ENCODE measurements around the gene RNF8.

Gene RNF8

DNA sequence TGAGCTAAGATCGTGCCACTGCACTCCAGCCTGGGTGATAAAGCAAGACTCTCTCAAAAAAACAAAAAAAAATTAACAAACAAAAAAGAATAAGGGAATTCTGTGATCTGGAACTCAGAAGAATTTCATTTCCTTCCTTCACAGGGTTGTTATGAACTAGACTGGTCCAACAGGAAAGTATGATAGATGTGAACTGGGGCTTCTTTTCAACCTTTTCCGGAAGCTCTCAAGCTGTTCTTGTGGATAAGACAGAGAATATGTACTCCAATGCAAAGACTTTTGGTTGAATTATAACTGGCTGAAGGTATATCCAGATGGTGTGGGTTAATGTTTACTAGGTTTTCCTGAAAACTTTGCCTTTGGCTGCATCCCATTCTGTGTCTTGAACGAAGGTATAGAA lies 5.3 kb downstream of the RNF8 start:
- no peak for DNase-seq (ENCODE audit: low spot score)

DNA sequence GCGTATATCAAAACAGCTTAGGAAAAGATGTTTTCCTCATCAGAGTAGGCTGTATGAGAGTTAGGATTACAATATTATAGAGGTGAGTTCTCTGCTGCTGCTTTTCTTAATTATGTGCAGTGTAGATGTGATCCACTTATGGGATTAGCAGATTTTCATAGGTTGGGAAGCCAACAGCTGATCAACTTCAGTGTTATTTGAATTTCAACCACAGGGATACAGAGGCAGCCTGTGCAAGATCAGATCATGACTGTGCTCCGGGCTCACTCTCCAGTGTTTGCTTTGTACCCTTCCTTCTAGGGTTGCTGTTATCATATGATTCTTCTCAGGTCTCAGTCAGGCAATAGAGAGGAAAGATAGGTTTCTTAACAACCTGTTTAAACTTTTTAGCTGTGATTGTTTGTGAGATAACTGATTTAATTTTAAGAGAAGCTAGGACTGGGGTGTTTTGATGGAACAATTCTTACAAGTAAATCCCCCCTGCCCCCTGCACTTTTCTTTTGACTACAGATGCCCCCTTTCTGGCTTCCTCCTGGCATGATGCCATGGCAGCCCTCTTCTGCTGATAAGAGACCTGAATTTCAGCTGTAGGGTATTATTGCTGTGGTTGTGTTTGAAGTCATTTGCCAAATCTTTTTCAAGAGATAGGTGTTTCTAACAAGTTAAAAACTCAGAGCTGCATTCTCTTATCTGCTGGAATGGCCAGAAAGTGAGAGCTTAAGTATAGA lies 8.5 kb downstream of the RNF8 start:
- no peak for DNase-seq (ENCODE audit: low spot score)

DNA sequence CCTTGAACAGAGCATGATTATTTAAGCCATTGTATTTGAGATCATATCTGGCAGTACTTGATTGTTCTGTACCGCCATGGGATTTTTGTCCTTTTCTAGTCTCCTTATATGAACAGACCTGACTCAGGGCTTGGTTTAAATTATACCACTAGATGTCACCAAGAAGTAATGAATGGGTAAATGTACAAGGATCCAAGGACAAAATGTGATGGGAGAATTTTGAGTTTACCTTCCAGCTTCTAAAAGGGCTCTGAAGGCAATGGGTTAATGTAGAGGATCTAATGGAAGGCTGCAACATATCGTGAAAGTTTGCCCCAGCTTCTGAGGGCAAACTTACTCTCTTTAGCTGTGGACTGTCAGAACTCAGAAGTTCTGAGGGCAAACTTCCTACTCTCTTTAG lies 12.0 kb downstream of the RNF8 start:
- DNase-seq (ENCODE audit: low spot score), result peak; percentile 53

DNA sequence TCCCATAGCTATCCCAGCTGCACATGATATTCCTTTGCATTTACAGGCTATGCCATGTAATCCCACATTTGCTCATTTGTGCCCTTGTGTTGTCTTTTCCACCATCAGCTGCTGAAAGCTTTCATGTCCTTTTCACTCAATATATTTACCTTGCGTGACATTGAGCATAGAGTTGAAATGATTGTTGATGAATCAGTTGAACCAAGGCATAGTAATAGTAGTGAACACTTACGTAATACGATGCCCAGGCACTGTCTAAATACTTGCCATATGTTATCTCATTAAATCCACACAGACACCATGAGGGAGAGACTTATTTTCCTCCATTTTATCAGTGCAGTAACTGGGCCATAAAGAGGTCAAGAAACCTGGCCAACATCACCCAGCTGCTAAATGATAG lies 13.1 kb downstream of the RNF8 start:
- DNase-seq (ENCODE audit: low spot score), result no peak

DNA sequence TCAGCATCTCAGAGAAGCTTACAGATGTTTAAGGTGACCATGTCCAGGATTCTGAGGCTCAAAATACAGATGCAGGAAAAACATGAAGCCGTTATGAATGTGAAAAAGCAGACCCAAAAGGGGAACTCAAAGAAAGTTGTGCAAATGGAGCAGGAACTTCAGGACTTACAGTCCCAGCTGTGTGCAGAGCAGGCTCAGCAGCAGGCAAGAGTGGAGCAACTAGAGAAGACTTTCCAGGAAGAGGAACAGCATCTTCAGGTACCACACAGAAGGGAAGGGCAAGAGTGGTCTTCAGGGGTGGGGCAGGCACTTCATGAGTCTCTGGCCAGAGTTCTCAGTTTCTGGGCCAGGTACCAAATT lies 15.2 kb downstream of the RNF8 start:
- DNase-seq (ENCODE audit: low spot score), result no peak

DNA sequence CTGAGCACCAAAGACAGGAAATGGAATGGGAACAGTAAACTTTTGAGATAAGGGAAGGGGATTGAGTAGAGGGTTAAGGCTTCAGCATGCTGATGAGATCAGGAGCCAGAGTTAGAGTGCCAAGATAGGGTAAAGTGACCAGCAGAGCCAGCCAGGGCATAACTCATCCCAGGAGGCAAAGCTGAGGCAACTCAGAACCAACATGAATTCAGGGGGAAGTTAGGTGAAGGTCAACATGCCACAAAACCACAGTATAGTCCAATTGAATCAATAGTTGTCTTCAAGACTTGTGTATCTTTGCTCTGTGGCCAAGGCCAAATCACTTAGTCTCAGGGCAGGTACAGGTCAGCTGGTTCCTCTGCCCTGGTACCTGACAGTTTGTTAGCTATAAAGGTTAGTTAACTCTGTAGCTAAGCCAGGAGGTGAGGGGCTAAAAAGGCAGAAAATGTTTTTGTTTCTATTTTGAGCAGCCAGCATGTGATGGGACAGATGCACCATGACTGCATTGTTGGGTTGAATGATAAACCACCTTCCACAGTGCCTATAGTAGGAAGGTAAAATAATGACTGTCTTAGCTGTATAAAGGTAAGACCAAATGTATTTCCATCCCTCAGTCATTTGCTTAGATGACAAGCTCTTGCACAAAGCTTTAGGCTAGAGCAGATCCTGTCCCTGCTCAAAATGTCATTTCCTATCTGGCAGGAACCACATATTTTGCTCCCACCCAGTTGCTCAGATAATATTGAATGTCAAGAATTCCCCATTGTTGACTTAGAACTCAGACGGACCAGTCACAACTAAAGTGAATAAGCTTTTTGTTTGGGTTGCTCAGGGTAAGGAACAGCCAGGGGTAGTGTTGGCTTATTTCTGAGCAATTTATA lies 15.8 kb downstream of the RNF8 start:
- no peak for DNase-seq (ENCODE audit: low spot score)

DNA sequence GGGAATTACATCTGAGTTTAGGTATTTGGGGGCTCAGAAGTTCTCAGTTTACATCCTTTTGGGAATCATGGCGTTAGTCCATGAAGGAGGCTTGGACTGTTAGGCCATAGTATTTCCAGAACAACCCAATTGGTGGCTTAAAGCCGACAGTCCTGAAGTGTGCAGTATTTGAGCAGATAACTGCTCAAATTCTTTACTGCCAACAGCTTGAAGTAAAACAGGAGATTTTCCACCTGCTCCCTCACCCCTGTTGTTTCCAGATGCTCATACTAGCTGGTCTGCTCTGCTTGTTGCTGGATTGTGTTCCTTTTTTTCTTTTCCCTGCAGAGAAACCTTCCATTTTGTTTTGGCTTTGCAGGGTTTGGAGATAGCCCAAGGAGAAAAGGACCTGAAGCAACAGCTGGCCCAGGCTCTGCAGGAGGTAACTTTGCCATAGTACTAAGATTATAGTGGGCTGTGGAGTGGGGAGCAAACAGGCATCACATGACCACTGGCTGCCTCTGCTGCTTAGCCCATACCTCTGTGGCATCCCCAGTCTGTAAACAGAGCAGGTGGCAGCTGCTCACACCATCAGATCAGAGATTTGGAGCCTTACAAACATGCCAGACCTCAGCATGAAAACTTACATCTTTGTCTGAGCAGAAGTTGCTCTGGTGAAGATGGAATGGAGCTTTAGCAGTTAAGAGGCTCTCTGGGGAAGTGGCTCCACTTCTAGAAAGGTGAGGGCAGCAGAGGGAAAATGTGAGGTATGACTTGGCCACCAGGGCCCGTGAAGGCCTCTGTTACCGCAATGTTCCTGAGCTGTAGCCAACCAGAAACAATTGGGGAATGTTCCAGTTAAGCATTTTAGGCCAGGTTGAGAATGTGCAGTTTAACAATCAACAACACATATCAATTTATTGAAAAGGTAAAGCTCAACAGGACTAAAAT lies 17.6 kb downstream of the RNF8 start:
- DNase-seq (ENCODE audit: low spot score), result peak; percentile 41

DNA sequence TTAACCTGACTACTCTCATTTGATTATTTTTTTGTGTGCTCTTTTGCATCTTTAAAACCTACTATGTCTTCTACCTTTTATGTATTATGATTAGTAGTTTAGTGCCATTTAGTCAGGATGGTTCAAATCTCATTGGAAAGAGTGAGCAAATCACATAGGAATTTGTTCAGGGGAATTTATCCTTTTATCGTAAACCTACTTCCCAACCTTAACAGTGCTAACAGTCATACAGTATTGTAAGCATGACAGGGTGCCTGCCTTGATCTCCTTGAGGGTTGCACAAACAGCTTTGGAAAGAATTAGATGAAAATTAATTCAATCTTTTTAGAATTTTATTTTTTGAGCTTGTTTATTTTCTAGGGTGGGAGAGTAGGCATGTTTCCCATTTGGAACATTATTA lies 18.3 kb downstream of the RNF8 start:
- no peak for DNase-seq (ENCODE audit: low spot score)

DNA sequence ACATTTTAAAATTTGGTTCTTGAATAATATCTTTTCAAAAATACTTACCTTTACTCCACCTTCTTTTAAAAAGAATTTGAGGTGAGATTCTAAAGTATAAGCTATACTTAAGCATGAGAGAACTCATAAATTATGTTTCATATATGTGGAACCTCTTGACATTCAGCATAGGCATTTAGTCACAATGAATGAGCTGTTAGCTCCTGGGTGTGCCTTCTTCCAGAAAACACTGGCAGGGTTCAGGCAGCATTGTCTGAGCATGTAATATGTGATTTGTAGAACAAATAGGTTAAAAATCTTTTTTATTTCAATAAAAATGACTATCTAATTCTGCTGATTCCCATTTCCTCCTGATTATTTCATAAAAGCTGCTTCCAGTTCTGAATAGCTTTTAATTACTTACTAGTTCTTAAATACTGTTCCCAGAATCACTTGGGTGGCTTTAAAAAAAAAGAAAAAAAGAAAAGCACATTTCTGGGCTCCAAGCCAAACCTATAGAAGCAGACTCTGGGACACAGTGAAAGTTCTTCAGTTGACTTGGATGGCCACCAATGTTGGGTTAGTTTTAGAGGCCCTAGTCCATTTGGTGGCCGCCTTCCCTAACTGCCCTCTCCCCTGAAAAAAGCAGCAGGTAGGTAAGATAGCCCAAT lies 20.2 kb downstream of the RNF8 start:
- DNase-seq (ENCODE audit: low spot score), result no peak

DNA sequence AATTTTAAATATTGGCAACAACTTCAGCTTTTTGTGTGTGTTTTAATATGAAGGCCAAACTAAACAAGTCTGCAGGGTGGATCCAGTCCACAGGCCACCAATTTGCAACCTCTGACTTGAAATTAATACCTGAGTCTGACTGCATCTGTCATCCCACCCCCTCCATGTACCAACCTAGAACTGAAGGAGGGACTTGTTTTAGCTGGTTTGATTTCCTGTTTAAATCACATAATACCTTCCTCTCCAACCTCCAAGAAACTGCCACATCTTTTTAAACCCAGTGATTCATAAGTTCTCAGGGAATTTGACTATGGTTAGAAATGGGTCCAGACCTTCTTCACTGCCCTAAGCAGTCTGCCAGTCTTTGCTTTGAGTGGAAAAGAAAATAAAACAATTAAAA lies 21.6 kb downstream of the RNF8 start:
- no peak for DNase-seq (ENCODE audit: low spot score)

DNA sequence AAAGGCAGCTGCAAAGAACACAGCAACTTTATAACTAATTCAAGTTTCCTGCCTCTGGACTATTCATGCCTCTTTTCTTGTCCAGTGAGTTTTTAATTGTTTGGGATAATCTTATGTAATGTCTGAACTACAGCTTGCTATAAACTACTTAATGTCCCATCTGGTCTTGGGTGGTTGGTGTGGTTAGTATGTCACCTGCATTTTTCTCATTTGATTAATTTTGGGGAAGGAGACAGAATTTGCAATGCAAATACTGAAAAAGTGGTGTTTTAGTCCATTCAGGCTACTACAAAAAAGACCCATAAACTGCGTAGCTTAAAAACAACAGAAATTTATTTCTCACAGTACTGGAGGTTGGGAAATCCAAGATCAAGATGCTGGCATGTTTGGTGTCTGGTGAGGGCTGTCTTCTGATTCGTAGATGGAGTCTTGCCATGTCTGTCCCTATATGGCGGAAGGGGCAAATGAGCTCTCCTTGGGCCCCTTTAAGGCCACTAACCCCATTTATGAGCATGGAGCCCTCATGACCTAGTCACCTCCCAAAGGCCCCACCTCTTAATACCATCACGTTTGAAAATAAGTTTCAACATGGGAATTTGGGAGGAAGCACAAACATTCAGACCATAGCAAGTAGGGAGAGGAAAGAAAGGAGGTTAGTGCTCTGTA lies 22.4 kb downstream of the RNF8 start:
- DNase-seq (ENCODE audit: low spot score), result no peak

DNA sequence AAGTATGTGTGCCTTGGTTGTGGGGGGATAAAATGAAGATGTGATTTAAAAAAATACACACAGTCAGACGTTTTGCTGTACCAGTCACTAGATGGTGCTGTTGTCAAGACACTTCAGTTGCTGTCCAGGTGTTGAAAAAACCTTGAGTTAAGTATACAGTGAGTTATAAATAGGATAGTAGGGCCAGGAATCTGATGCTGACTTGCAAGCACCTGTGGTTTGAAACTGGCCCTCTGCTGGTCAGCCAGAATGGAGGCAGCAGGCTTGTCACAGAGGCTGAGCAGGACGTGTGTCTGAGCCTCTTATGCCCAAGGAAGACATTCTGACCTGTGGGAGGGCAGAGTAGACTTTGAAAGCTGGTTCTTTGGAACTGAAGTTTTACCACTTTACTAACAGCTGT lies 27.8 kb downstream of the RNF8 start:
- DNase-seq (ENCODE audit: low spot score), result peak; percentile 70

DNA sequence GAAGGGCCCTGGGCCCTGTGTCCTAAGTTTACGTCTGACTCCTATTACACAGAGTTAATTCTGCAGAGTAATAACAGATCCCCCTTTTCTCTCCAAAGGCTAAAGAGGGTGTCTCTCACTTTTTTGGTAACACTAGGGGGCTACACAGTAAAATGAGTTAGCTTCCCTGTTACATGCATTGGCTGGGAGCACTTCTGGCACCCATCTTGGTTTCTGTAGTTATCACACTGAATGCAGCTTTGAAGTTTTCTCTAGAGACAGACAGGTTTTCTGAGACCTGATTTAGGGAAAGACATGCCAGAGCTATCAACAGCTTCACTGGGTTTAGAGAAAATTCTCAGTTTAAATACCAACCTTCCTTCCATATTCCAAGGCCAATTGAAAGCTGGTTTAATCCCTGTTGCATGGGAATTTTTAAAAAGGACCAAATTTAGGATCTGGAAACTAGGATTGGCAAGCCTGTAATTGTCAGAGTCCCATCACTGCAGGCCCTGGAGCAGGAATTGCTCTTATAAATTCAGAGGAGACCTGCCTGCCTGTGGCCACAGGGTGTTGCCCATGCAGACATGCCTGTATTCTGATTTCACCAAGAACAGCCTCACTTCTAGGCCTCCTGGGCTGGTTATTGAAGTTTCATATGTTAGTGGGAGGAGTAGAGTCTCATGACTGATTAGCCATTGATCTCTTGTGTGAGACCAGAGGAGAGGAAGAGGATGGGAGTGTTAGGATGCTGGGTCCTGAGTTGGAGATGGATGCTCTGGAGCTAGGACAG lies 29.4 kb downstream of the RNF8 start:
- DNase-seq (ENCODE audit: low spot score), result no peak

DNA sequence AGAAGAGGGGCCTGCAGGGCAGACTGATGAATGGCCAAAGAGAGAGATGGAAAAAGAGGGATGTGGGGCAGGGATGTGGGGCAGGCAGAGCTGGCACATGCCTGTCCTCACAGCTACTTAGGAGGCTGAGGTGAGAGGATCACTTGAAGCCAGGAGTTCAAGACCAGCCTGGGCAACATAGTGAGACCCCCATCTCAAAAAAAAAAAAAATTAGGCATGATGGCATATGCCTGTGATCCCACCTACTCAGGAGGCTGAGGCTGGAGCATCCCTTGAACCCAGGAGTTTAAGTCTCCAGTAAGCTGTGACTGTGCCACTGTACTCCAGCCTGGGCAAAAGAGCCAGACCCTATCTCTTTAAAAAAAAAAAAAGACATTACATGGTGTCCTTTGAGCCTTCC lies 34.8 kb downstream of the RNF8 start:
- DNase-seq (ENCODE audit: low spot score), result no peak

DNA sequence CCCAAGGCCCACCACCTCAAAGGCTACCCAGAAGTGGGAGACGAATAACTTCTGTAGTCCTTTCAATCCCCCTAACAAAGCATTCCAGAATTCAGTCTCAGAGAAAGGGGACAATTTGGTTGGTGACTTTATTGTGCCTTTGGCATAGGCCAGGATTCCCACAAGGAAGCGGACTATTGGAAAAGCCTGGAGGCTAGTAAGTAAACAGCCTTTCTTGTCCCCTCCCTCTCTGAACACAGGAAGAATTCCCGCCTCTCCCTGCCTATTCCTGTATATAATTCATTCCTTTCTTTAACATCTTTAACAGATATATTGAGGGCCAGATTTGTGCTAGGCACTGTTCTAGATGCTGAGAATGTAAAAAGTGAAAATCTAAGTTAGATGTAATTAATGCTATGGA lies 36.1 kb downstream of the RNF8 start:
- DNase-seq (ENCODE audit: low spot score), result no peak

DNA sequence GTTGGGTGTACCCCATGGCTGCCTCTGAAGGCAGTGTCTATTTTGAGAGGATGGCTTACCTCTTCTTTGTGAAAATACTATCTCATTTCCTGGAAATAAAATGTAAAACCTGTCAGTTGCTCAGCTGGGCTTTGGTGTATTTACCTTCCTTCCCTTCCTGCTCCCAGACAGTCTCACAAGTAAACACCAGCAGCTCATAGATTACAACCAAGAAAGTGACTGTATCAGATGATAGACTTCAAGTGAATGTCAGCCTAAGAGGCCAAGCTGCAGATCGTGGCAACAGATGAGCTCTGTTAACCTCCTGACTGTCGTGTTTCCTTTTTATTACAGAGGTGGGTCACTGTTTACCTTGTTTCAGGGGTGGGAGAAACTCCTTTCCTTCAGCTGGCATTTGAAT lies 37.3 kb downstream of the RNF8 start:
- DNase-seq (ENCODE audit: low spot score), result no peak

DNA sequence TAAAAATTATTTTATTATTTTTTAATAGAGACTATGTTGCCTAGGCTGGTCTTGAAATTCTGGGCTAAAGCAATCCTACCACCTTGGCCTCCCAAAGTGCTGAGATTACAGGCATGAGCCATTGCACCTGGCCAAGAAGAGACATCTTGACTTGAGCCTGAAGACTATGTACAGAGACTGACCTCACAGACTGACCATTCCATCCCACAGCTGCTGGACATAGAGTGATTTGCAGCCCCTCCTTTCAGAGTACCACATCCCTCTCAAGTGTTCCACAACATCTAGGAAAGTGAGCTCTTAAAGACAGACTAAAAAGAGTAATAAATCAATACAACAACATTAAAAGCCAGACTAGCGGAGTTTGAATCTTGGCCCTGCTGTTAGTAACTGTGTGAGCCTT lies 39.0 kb downstream of the RNF8 start:
- DNase-seq (ENCODE audit: low spot score), result no peak

DNA sequence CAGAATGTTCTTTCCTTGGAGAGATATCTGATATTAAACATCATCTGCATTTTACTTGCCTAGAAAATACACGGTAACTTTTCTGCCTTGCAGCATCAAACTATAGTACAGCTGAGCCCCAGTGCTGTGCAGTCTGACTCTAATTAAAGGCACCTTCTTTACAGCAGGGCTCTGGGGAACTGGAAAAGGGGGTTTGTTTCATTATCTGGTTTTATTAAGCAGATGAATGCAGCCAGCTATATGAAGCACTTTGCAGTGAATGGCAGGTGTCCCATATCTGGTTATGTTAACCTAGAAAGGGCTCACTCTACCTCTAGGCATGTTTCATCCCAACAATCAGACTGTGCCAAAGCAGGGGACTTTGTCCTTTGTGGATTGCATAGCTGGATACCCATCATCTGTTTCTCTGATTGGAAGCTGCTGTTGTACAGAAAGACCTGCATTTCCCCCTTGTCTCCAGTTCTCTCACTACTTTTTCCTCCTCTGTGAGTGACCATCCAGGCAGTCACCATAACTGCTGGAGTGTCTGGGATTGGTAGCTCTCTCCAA lies 39.7 kb downstream of the RNF8 start:
- DNase-seq (ENCODE audit: low spot score), result no peak

DNA sequence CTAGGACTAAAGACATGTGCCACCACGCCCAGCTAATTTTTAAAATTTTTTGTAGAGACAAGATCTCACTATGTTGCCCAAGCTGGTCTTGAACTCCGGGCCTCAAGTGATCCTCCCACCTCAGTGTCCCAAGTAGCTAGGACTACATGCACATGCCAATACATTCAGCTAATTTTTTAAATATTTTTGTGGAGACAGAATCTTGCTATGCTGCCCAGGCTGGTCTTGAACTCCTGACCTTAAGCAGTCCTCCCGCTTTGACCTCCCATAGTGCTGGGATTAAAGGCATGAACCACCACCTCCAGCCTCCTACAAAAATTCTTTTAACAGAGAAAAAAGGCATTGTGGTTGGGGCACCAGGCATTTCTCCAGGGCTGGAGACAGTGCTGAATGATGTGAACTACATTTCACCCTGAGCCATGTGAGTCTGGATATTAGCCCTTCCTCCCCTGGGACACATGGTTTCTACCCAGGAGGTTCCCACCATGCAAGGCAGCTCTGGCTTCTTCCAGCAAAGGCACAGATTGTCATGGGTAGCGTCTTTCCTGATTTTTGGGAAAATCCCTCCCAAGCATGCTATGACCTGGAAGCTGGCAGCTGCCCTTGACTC lies 42.9 kb downstream of the RNF8 start:
- no peak for DNase-seq (ENCODE audit: low spot score)

DNA sequence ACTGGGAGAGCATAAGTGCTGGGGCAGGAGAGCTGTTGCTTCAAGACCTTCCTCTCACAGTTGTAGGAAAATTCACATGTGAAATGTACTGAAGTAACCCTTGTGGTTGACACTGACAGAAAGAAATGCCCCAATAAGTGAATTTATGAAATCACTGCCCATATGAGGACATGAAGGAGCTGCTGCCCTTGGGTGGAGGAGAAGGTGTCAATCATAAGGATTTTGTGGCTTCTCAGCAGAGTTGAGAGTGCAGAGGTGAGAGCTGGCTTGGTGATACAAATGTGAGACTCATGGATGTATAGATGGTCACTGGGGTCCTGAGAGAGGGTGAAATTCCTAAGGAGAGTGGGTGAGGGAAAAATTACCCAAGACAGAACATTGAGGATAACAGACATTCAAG lies 45.3 kb downstream of the RNF8 start:
- no peak for DNase-seq (ENCODE audit: low spot score)

Measured in cerebellar cortex (tissue), 1 donor.